ENCODE results near the gene NEDD4L. TPM values are rescaled to one million over a fixed set of nuclear protein-coding genes. Genes with fewer than 3 reads are reported as not detected.

NEDD4L gene
- total and polyA plus RNA-seq, 4 donors = 40.2 to 308 (median 148) TPM

GRCh38 chr18:58394046-58394445 is 350.0 kb downstream of the NEDD4L start:
- H3K9me3 ChIP-seq (ENCODE audit: control insufficient read depth in 4 of 4, insufficient read depth in 3 of 4, low read length in 3 of 4) = no peaks in the 10 kb centered on the region
- H3K36me3 ChIP-seq (ENCODE audit: control insufficient read depth in 4 of 4, insufficient read depth in 4 of 4, low read length in 4 of 4) = peaks cover 6 to 31% (median 21%) of the 10 kb centered on the region in 4 donors
- no peak overlapping the region for H3K4me3 ChIP-seq
- TF ChIP-seq CTCF (IDR thresholded peaks at IDR 0.05; ENCODE audit: control extremely low read depth, extremely low read depth) = no peak
- H3K9ac ChIP-seq (ENCODE audit: insufficient read depth in 1 of 2, low read length in 2 of 2) = no peak overlapping the region
- H3K27me3 ChIP-seq (ENCODE audit: control insufficient read depth in 3 of 3, insufficient read depth in 3 of 3, low read length in 2 of 3) = no peaks in the 10 kb centered on the region
- ATAC-seq (ENCODE audit: insufficient read depth, low FRiP score) = no peak
- peaks cover 0 to 10% (median 0%) of the 10 kb centered on the region in 5 donors for H3K4me1 ChIP-seq (ENCODE audit: control insufficient read depth in 5 of 5, insufficient read depth in 5 of 5, low read length in 5 of 5)
- WGBS, 2 donors = 90 to 94% methylated on average over 7 of the region's 7 CpGs
- DNase-seq = no peak
- peak overlapping the region in 1 of 2 donors; percentile 24 for H3K27ac ChIP-seq (ENCODE audit: low read depth in 1 of 2, low read length in 1 of 2)

GRCh38 chr18:58394602-58395425 is 350.8 kb downstream of the NEDD4L start:
- no peak for TF ChIP-seq CTCF (IDR thresholded peaks at IDR 0.05; ENCODE audit: control extremely low read depth, extremely low read depth)
- Histone ChIP-seq H3K4me1 (ENCODE audit: control insufficient read depth in 5 of 5, insufficient read depth in 5 of 5, low read length in 5 of 5) (peaks cover 0 to 10% (median 0%) of the 10 kb centered on the region in 5 donors), H3K36me3 (ENCODE audit: control insufficient read depth in 4 of 4, insufficient read depth in 4 of 4, low read length in 4 of 4) (peaks cover 5 to 27% (median 20%) of the 10 kb centered on the region in 4 donors), H3K4me3 (no peak overlapping the region), H3K9ac (ENCODE audit: insufficient read depth in 1 of 2, low read length in 2 of 2) (no peak overlapping the region), H3K27ac (ENCODE audit: low read depth in 1 of 2, low read length in 1 of 2) (peak overlapping the region in 1 of 2 donors; percentile 24), H3K27me3 (ENCODE audit: control insufficient read depth in 3 of 3, insufficient read depth in 3 of 3, low read length in 2 of 3) (no peaks in the 10 kb centered on the region), H3K9me3 (ENCODE audit: control insufficient read depth in 4 of 4, insufficient read depth in 3 of 4, low read length in 3 of 4) (no peaks in the 10 kb centered on the region)
- 83 to 91% methylated on average over 12 of the region's 12 CpGs for WGBS, 2 donors
- ATAC-seq (ENCODE audit: insufficient read depth, low FRiP score) = no peak
- DNase-seq = no peak

GRCh38 chr18:58396144-58396543 is 352.1 kb downstream of the NEDD4L start:
- Histone ChIP-seq H3K27ac (ENCODE audit: low read depth in 1 of 2, low read length in 1 of 2) (no peak overlapping the region), H3K9me3 (ENCODE audit: control insufficient read depth in 4 of 4, insufficient read depth in 3 of 4, low read length in 3 of 4) (no peaks in the 10 kb centered on the region), H3K27me3 (ENCODE audit: control insufficient read depth in 3 of 3, insufficient read depth in 3 of 3, low read length in 2 of 3) (no peaks in the 10 kb centered on the region), H3K4me1 (ENCODE audit: control insufficient read depth in 5 of 5, insufficient read depth in 5 of 5, low read length in 5 of 5) (peaks cover 0 to 17% (median 6%) of the 10 kb centered on the region in 5 donors), H3K4me3 (no peak overlapping the region), H3K9ac (ENCODE audit: insufficient read depth in 1 of 2, low read length in 2 of 2) (no peak overlapping the region), H3K36me3 (ENCODE audit: control insufficient read depth in 4 of 4, insufficient read depth in 4 of 4, low read length in 4 of 4) (peaks cover 3 to 22% (median 14%) of the 10 kb centered on the region in 4 donors)
- ATAC-seq (ENCODE audit: insufficient read depth, low FRiP score) = no peak
- WGBS, 2 donors = 86 to 92% methylated on average over 10 of the region's 10 CpGs
- no peak for TF ChIP-seq CTCF (IDR thresholded peaks at IDR 0.05; ENCODE audit: control extremely low read depth, extremely low read depth)
- no peak for DNase-seq

Data from lung (tissue), 12 donors.